Stimulated activated naive CD4-positive, alpha-beta T cell (primary cell): ENCODE measurements around the gene BRWD1.
A peak's percentile ranks its signal among the peaks of the same experiment; 100 is the strongest.
"Not testable (repeated sequence)": the region's sequence is repeated elsewhere in the genome, so short reads cannot be mapped to it uniquely, and the experiment has no call there.

Source experiments
- DNase-seq, 6 experiments: peaks; one replicate each; lab custom pipeline; 2025; lab: John Stamatoyannopoulos, UW

BRWD1 gene

GRCh38 chr21:39282911-39283310 lies 30.5 kb downstream of the BRWD1 start:
- no peak for DNase-seq

GRCh38 chr21:39281853-39282252 lies 31.6 kb downstream of the BRWD1 start:
- DNase-seq = no peak

GRCh38 chr21:39281207-39281606 lies 32.2 kb downstream of the BRWD1 start:
- no peak for DNase-seq

- no peak for DNase-seq
Observed at GRCh38 chr21:39269620-39270019, 43.8 kb downstream of the BRWD1 start.

- no peak for DNase-seq
Observed at GRCh38 chr21:39265603-39266002, 47.8 kb downstream of the BRWD1 start.

GRCh38 chr21:39263372-39263771 lies 50.1 kb downstream of the BRWD1 start:
- no peak for DNase-seq

- DNase-seq = no peak
Observed at GRCh38 chr21:39258207-39258606, 55.2 kb downstream of the BRWD1 start.

- no peak for DNase-seq
Observed at GRCh38 chr21:39251326-39251725, 62.1 kb downstream of the BRWD1 start.

GRCh38 chr21:39238275-39238674 lies 75.2 kb downstream of the BRWD1 start:
- DNase-seq = no peak

GRCh38 chr21:39232861-39233291 lies 80.6 kb downstream of the BRWD1 start:
- DNase-seq = no peak

- no peak for DNase-seq
Observed at GRCh38 chr21:39224930-39225329, 88.5 kb downstream of the BRWD1 start.

- DNase-seq = no peak
Observed at GRCh38 chr21:39221997-39222486, 91.4 kb downstream of the BRWD1 start.

- DNase-seq = no peak
Observed at GRCh38 chr21:39221282-39221996, 92.0 kb downstream of the BRWD1 start.

GRCh38 chr21:39220875-39221274 lies 92.6 kb downstream of the BRWD1 start:
- DNase-seq = not testable (repeated sequence)

- no peak for DNase-seq
Observed at GRCh38 chr21:39220150-39220549, 93.3 kb downstream of the BRWD1 start.

GRCh38 chr21:39218082-39218409 lies 95.4 kb downstream of the BRWD1 start:
- DNase-seq = no peak

- no peak for DNase-seq
Observed at GRCh38 chr21:39217356-39218081, 95.9 kb downstream of the BRWD1 start.

- DNase-seq = no peak
Observed at GRCh38 chr21:39216290-39216689, 97.1 kb downstream of the BRWD1 start.

GRCh38 chr21:39215078-39215477 lies 98.4 kb downstream of the BRWD1 start:
- DNase-seq = no peak

GRCh38 chr21:39209334-39209688 lies 104.1 kb downstream of the BRWD1 start:
- no peak for DNase-seq

GRCh38 chr21:39208624-39209333 lies 104.7 kb downstream of the BRWD1 start:
- peak in 2 of 6 experiments; percentile 13 to 16 for DNase-seq

GRCh38 chr21:39204134-39204533 lies 109.3 kb downstream of the BRWD1 start:
- DNase-seq = no peak

GRCh38 chr21:39198800-39199199 lies 114.6 kb downstream of the BRWD1 start:
- DNase-seq = no peak
